GM19025 (cell line): ENCODE results near the gene SUGCT.

Source experiments
- ATAC-seq: cut with Tn5 transposase; IDR thresholded peaks from one replicate; pipeline ENCODE4 v1.9.1; 2021; ENCODE audit warnings: mild to moderate bottlenecking, low read depth, moderate library complexity; ENCODE audit not compliant: unreplicated experiment

The SUGCT gene

DNA sequence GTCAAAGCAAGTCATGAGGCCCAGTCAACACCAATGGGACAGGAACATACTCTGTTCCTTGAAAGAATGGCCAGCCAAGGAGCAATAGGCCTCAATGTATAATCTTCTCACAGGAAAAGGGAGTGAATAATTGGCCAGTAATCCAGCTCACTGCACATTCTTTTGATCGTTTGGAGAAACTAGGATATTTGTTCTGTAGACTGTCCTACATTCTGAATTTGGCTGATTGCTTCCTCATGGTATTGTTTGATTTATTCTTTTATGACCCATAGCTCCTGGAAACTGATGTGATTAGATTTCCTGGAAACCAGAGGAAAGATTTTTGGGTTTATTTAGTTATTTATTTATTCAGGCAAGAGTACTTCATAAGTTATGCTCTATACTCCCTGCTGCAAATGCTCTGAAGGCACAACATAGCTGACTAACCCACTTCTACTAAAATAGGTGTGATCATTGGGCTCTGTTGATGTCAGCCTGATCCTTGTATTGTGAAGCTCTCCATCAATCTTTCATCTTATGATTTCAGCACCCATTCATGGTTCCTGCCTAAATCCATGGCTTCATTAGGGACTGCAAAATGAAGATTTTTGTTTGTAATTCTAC is 745.2 kb downstream of the SUGCT start:
- no peak for ATAC-seq

DNA sequence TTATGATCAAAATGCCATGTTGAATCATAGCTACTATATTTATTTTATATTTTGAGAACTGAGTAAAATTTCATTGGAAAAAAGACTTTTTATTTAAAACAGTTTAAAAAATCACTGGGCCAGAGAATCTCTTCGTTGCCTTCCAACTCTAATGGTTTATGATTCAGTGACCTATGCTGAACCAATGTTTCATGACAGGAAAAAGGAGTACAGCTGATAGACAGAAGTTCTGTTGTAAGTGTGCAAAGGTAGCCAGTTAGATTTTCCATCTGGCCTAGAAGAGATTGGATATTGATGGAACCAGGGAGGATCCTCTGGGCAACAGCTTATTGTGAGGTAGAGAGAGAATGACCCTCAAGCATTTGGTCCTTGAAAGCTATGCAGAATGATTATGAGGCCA is 745.8 kb downstream of the SUGCT start:
- ATAC-seq = no peak

DNA sequence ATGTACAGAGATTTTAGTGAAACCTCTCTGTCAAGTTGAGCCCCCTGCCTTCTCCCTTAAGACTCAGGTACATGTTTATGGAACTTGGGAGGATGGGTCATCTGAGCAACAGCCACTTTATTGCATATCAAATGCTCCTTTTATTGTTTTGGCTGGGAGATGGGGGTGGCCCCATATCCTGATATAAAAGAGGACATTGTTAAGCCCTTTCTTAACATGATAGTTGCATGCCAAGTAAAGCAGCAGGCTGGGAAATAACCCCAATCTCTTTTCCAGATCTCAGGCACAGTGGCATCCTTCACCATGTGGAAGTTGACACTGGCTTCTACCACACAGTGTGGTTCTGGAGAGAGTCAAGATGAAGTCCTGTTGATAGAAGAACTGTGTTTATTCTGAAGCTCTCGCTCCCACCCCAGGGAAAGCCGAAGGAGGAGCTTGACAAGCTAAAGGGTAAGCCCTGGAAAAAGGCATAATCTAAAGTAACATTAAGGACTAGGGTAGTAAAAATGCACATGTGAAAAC is 746.7 kb downstream of the SUGCT start:
- ATAC-seq = no peak

DNA sequence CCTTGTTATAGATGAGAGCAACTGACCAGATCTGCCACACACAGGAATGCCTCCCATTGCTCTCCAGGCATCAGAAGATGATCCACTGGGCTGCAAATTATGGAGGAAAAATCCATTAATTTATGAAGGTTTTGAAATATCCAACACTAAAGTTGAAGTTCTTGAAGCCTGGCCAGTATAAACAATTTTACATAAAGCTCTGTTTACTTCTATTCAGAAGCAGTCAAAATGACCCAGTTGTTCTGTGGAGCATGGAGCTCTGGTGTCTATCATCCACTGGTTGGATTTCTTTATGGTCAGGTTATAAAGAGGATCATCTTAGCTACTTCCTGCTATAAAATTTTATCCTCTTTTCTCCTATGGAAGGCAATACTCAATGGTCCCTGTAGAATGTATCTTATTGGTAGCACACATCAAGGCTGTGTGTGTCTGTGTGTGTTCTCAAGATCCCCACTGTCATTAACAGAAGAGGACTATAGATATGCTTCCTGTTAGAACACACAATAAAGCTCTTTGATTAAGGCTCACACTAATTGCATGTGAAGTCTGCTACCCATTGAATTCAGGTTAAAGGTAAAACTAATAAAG is 747.4 kb downstream of the SUGCT start:
- no peak for ATAC-seq

DNA sequence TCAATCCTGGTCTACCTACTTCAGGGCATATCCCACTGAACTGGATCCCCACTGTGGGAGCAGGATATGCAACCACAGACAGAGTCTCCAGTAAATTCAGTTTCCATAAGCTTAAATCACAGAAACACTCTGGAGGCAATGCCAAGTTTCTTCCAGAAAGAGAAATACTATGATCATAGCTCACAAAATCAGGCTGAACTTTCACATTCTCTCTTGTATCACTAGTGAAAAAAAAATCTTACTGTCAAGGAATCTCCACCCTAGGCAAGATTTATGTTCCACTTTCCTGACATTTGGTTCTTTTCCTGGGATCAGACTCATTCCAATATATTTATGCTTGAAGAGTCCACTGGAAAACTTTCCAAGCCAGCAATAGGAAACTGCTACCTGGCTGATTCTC is 749.0 kb downstream of the SUGCT start:
- ATAC-seq = no peak

DNA sequence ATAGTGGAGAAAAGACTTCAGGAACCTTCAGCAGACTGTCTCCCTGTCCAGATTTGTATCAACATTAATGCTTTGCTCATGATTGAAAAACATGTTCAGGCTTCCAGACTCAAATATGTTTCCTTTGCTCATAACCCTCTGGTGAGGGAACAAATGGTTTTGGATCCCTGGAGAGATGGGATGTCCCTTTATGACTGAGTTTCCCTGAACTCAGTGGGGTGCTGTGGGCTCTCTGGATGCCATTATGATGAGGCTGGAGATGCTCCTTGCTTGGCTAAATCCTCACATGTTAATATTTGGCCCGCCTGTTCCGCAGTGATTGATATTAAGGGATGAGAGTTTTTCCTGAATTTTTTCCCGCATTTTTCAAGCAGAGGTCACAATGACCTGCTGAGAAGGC is 749.4 kb downstream of the SUGCT start:
- no peak for ATAC-seq

DNA sequence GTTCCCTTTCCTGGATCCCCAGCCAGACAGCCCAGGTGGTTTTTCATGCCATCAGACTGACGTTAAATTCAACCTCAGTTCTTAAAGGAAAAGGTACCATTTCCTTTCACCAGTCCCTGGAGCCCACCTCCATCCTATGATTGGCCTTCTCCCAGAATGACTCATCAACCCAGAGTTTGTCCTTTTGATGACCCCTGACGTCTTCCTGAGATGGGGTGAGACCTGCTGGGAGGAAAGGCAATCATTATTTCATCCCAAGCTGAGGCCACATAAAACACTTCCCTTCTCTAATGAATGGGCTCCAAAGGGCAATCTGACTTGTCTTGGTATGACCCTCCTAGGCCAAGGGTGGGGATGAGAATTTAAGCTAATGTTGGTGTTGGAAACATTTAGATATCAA is 750.7 kb downstream of the SUGCT start:
- ATAC-seq = no peak

DNA sequence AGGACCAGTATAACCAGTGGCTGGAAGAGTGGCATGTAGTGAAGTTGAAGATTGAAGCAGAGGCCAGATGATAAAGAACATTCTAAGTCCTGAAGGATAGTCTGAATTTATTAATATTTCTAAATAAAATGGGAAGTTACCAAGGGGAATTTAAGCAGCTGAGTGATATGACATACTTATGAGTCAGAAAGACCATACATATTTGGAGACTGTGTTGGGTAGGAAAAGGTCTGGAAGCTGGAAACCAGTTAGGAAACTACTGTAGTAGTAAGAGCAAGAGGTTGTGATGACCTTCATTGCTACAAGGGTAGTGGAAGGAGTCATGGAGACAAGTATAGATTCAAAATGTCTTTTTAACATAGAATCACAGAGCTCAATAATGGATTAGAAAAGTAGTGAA is 752.3 kb downstream of the SUGCT start:
- no peak for ATAC-seq

DNA sequence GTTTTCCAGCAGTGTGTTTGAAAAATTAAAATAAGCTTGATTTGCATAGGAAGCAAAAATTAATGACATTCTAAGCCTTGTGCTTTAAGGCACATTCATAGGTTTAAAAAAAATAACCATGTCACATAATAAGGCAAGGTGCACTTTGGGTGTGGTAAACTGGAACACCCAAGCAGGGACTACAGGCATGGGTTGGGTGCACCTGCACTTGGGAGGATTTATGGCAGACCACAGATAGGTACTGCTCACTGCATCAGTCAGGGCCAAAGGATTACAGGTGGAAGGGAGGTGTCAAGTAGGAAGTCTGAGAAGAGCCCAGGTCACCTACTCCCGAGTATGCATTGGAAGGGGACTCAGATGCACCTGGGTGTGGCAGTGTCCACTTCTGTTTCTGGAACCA is 753.7 kb downstream of the SUGCT start:
- ATAC-seq = no peak

DNA sequence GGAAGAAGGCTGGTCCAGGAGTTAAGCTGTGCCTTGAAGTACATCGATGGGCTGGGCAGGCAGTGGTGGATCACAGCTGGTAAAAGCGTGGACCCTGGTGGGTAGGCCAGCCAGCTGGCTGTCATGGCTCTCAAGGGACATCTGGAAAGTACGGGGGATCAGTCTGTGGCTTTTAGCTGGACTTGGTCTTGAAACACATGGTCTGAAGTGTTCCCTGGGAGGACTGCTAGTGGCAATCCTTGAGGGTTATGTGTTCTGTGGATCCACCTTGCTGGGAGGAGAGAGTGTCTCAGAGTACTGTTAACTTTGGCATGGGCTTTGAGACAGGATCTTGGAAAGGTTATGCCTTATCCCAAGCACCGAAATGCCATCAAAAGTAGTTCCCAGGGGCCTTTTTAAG is 754.3 kb downstream of the SUGCT start:
- ATAC-seq = no peak

DNA sequence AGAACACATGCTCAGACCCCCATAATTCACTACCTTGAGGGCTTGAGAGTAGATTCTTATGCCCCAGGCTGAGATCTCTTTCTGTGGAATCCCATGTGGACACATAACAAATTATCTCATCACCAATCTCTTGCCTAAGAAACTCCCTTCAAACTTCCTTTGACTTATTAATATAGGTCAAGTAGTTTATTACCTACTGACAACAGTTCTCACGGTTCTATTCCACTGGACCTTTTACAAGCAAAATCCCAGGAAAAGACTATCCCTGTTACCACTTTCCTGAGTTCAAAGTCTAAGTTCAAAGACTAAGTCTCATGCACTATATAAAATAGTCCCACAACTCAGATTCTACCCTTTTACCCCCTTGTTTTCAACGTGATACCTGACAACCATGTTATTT is 754.7 kb downstream of the SUGCT start:
- ATAC-seq = no peak

DNA sequence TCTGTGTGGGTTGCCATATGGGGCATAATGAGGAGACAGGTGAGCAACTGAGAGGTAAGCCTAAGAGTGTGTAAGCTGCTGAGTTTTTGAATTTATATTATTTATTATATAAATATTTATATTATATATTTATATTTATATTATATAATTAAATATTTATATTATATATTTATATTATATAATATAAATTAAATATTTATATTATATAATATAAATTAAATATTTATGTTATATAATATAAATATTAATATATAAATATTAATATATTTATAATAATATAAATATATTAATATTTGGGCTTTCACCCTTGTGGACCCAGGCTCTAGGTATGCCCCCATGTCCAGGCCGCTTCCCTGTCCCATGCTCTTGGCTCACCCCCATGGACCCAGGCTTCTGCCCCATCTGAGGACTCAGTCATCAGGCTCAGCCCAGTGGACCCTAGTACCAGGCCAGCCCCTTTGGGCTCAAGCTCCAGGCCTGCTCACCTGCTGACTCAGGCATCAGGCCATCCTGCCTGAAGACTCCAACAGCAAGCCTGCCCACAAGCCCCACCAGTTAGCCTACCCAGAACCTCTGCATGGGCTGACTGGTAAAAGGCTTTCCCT is 755.4 kb downstream of the SUGCT start:
- ATAC-seq = no peak

DNA sequence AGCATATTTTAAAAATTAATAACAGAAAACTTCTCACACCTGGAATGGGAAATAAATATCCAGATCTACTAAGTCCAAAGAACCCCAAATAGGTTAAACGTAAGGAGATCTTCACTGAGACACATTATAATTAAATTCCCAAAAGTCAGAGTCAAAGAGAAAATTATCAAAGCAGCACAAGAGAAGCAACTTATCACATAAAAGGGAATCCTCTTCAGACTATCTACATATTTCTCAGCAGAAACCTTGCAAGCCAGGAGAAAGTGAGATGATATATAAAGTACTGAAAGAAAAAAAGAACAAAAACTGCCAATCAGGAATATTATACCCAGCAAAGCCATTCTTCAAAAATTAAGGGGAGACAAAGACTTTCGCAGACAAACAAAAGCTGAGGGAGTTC is 756.4 kb downstream of the SUGCT start:
- no peak for ATAC-seq

DNA sequence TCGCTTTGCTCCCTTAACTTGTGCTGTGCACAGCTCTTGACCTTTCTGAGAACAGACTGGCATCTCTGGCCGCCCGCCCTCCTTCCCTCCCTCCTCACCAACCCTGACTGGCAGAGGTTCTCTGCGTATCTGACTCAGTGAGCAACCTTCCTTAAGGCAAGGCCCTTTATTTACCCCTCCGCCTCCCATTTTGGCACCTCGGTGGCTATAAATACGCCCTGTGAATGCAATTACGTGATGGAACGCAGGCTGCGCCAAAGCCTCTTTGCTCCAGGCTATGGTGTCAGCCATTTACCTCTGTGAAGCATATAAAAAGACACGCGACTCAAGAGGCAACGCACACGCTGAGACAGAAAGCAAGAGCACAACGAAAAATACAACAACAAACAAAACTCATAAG is 764.3 kb downstream of the SUGCT start:
- ATAC-seq = no peak

DNA sequence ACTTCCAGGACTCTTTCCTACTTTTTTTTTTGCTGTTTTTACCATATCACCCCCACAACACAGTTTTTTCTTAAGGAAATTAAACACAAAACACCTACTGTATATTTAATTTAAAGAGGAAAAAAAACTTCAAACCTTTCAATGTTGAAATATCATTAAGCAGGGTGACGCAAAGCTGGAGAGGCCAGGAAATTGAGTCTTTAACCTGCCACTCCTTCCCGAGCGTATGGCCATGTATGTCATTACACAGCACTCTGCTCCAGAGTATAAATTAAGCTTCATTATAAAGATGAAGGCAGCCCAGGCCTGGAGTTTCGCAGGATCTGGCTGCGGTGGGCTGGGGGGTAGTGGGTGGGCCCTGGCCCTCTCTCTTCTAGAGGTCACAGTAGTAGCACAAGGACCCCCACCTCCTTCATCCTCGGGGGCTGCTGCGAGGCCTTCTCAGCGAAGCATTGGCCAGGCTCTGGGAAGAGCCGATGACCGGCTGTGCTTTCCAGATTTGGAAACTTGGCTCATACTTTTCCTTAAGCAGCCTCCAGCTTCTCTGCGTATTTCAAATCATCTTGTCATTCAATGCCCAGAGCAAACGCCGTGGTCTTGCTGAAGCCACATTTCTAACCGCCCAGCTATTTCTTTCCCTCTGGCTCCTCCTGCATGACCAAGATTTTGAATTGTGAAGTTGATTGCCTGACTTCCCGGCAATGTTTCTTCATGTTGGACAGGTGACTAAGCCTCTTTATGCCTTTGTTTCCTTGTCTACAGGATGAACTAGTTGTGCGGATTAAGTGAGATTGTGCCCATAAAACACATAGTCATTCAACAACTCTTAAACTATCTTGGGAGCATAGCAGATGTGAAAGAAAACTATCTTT is 765.1 kb downstream of the SUGCT start:
- no peak for ATAC-seq

DNA sequence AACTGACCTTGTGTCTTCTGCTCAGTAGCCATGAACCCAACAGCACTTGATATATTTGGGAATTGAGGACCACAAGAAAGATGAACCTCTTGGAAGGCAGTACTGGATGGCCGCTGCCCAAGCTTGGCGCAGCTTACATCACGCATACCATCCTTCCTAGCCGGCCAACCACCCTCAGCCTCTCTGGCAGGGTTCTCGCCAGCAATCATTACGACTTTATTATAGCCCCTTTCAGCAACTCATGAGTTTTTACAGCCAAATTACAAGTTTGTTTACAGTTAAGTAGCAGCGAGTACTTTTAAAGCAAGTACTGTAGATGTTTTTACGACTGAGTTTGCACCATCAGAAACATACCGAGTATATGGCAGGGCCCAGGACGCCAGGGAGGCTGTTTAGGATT is 769.1 kb downstream of the SUGCT start:
- no peak for ATAC-seq

DNA sequence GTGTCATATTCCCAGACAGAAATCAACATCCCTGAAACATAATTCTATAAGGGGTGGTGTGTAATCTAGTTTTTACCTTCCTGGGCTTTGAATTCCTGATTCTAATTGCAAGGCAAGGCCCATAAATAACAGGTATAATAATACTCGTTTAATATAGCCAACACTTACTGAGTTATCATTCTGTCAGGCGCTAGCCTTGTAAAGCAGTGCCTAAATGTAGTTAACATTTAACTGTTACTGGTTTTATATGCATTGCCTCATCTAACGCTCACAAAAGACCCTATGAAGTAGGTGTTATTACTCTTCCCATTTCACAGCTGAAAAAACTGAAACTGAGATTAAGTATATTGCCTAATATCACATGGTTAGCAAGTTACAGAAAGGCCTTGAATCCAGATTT is 772.5 kb downstream of the SUGCT start:
- no peak for ATAC-seq

DNA sequence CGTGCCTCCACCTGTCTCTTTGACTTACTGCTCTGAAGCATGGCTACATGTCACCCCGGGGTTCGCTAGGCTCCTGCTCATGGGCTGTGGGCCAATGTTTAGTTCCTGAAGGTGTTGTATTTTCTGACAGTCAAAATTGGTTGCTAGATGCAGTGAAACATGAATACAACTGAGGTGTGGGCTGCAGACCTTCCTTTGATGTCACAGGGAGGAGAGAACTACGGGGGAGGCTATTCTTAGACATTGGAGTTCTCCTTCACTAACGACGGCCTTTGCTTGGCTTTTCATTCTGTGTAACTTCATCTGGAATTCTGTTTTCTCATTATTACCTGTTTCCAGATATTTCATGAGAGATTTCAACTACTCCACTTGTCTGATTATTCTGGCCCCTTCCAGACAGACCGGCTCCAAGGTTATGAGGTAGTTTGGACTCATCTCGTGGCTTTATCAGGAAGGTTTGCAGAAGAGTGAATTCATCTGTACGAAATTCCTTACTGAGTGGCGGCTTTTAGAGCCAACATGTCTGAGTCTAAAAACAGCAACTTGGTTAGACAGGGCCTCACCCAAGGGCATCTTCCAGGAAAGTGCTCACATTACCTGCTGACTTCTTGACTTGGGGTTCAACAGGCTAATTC is 774.7 kb downstream of the SUGCT start:
- ATAC-seq = no peak
